DOHH2 (cell line): ENCODE data around the gene CACNA1E.

Source experiments
- H3F3A ChIP-seq: fragments of 200-600 bp; sonication (generic), shearing (Covaris generic); 2 replicates; pipeline ENCODE4 v1.6.0; 2016; ENCODE audit warnings: antibody characterized with exemption, mild to moderate bottlenecking; ENCODE audit not compliant: control insufficient read depth, insufficient read depth
- H3K27ac ChIP-seq: fragments of 200-600 bp; sonication (generic); 2 replicates; pipeline ENCODE4 v1.5.1; 2014; ENCODE audit warnings: low read depth, mild to moderate bottlenecking, low read length, moderate library complexity
- H3K27me3 ChIP-seq: fragments of 200-600 bp; sonication (generic); 2 replicates; pipeline ENCODE4 v1.6.1; 2014; ENCODE audit warnings: mild to moderate bottlenecking, low read length, mixed read lengths; ENCODE audit not compliant: control insufficient read depth
- H3K36me3 ChIP-seq: fragments of 200-600 bp; sonication (generic); 2 replicates; pipeline ENCODE4 v1.6.1; 2014; ENCODE audit warnings: mild to moderate bottlenecking, low read length, moderate library complexity, mixed read lengths; ENCODE audit not compliant: control insufficient read depth
- H3K4me1 ChIP-seq: fragments of 200-600 bp; sonication (generic); 2 replicates; pipeline ENCODE4 v1.6.1; 2014; ENCODE audit warnings: mild to moderate bottlenecking, low read length, mixed read lengths; ENCODE audit not compliant: control insufficient read depth
- H3K4me2 ChIP-seq: fragments of 200-600 bp; sonication (generic); 2 replicates; pipeline ENCODE4 v1.6.0; 2014; ENCODE audit warnings: mild to moderate bottlenecking, low read length, moderate library complexity
- H3K4me3 ChIP-seq: fragments of 200-600 bp; sonication (generic); 2 replicates; pipeline ENCODE4 v1.5.1; 2014; ENCODE audit warnings: mild to moderate bottlenecking, low read length, mixed read lengths
- H3K79me2 ChIP-seq: fragments of 200-600 bp; sonication (generic); 2 replicates; pipeline ENCODE4 v1.6.1; 2014; ENCODE audit warnings: mild to moderate bottlenecking, low read length, mixed read lengths; ENCODE audit not compliant: control insufficient read depth
- H3K9me2 ChIP-seq: fragments of 200-600 bp; sonication (generic); replicated peaks from 2 replicates; pipeline ENCODE4 v1.6.1; 2014; ENCODE audit warnings: mild to moderate bottlenecking, low read length, mixed read lengths; ENCODE audit not compliant: control insufficient read depth
- H3K9me3 ChIP-seq: fragments of 200-600 bp; sonication (generic); 2 replicates; pipeline ENCODE4 v1.6.1; 2014; ENCODE audit warnings: antibody characterized with exemption, low read length, mixed read lengths; ENCODE audit not compliant: control insufficient read depth, insufficient read depth
- H4K20me1 ChIP-seq: fragments of 200-600 bp; sonication (generic); 2 replicates; pipeline ENCODE4 v1.6.0; 2014; ENCODE audit warnings: low read depth, mild to moderate bottlenecking, antibody characterized with exemption, low read length, moderate library complexity; ENCODE audit not compliant: control insufficient read depth, insufficient read depth
- EZH2phosphoT487 ChIP-seq: fragments of 200-600 bp; sonication (generic); IDR thresholded peaks from 2 replicates; pipeline ENCODE4 v1.6.1; 2017; ENCODE audit warnings: borderline replicate concordance, mild to moderate bottlenecking, antibody characterized with exemption, low read length, moderate library complexity, mixed read lengths
- TF ChIP-seq, protein P1 (sequence below): fragments of 200-600 bp; sonication (generic); IDR thresholded peaks from one replicate; pipeline ENCODE4 v1.5.1; 2014; ENCODE audit warnings: antibody characterized with exemption, mild to moderate bottlenecking, low read depth, low read length; ENCODE audit not compliant: poor library complexity, severe bottlenecking

Gene CACNA1E

DNA sequence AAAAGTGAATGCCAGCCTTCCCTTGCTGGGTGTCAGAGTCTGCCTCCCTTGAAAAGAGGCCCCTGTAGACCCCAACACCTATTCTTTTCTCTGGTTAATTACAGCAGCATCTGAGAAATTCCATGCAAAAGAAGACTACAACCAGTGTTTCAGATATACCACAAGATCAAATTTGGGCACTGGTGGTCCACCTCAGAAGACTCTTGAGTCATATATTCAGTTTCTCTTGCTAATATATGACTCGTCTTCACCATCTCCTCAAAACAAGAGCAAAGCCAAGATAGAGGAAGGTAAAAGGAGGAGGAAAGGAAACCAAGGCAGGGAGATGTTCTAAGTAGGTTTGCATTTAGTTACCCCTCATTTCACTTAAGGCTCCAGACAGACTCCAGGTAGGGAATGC, 318.3 kb downstream of the CACNA1E start:
- Histone ChIP-seq H3K79me2 (no peaks in the 10 kb centered on the region), H4K20me1 (no peaks in the 10 kb centered on the region), H3K27ac (no peak overlapping the region), H3K9me2 (no peaks in the 10 kb centered on the region), H3F3A (no peaks in the 10 kb centered on the region), H3K27me3 (no peaks in the 10 kb centered on the region), H3K4me2 (no peak overlapping the region), H3K4me1 (no peaks in the 10 kb centered on the region), H3K36me3 (no peaks in the 10 kb centered on the region), H3K4me3 (no peak overlapping the region), H3K9me3 (no peaks in the 10 kb centered on the region)
- TF ChIP-seq EZH2phosphoT487, result no peak
- TF ChIP-seq, protein P1, sequence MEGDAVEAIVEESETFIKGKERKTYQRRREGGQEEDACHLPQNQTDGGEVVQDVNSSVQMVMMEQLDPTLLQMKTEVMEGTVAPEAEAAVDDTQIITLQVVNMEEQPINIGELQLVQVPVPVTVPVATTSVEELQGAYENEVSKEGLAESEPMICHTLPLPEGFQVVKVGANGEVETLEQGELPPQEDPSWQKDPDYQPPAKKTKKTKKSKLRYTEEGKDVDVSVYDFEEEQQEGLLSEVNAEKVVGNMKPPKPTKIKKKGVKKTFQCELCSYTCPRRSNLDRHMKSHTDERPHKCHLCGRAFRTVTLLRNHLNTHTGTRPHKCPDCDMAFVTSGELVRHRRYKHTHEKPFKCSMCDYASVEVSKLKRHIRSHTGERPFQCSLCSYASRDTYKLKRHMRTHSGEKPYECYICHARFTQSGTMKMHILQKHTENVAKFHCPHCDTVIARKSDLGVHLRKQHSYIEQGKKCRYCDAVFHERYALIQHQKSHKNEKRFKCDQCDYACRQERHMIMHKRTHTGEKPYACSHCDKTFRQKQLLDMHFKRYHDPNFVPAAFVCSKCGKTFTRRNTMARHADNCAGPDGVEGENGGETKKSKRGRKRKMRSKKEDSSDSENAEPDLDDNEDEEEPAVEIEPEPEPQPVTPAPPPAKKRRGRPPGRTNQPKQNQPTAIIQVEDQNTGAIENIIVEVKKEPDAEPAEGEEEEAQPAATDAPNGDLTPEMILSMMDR, result no peak

DNA sequence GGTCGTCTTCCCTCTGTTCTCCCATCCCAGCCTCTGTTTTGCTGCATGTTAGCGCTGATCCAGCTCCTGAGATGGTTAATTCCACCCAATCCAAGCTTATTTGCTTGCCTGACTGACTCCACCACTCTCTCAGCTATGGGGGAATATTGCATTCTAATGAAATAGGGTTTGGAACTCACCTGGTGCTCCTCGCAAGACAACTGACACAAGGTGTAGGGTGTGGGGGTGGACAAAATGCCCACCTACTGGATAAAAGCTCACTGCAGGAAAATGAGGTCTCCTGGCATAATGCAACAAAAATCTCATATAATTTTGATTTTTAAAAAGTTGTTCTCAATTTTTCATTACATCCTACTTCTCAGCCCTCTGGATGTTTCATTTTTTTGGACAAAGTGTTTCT, 319.1 kb downstream of the CACNA1E start:
- H3K9me3 ChIP-seq, result no peaks in the 10 kb centered on the region
- no peaks in the 10 kb centered on the region for H3K9me2 ChIP-seq
- no peaks in the 10 kb centered on the region for H3K36me3 ChIP-seq
- TF ChIP-seq, protein P1, result no peak
- TF ChIP-seq EZH2phosphoT487, result no peak
- H3K4me3 ChIP-seq, result no peak overlapping the region
- no peaks in the 10 kb centered on the region for H3K27me3 ChIP-seq
- no peaks in the 10 kb centered on the region for H4K20me1 ChIP-seq
- H3K4me2 ChIP-seq, result no peak overlapping the region
- no peaks in the 10 kb centered on the region for H3K79me2 ChIP-seq
- no peak overlapping the region for H3K27ac ChIP-seq
- H3K4me1 ChIP-seq, result no peaks in the 10 kb centered on the region
- no peaks in the 10 kb centered on the region for H3F3A ChIP-seq

DNA sequence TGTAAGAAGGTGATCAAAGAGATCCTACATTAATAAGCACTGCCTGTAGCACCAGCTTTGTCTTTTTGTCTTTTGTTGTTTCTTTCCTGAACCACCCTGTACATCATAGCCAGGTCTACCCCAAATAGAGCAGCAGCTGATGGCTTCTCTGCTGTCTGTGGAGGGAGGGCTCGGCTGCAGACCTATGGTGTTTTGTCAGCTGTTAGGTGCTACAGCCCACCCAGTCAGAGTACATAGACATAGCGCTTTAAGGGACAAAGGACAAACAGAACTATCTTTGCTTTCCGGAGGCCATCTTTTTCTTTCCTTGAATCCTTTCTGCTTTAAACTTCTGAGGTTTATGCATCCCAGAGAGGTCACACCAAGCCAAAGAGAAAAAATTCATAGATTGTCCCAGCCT, 320.1 kb downstream of the CACNA1E start:
- no peaks in the 10 kb centered on the region for H3K9me3 ChIP-seq
- no peaks in the 10 kb centered on the region for H3K36me3 ChIP-seq
- H4K20me1 ChIP-seq, result no peaks in the 10 kb centered on the region
- no peak overlapping the region for H3K27ac ChIP-seq
- no peak overlapping the region for H3K4me3 ChIP-seq
- H3K79me2 ChIP-seq, result no peaks in the 10 kb centered on the region
- H3K9me2 ChIP-seq, result no peaks in the 10 kb centered on the region
- no peak overlapping the region for H3K4me2 ChIP-seq
- H3K27me3 ChIP-seq, result no peaks in the 10 kb centered on the region
- no peaks in the 10 kb centered on the region for H3F3A ChIP-seq
- TF ChIP-seq EZH2phosphoT487, result no peak
- TF ChIP-seq, protein P1, result no peak
- no peaks in the 10 kb centered on the region for H3K4me1 ChIP-seq

DNA sequence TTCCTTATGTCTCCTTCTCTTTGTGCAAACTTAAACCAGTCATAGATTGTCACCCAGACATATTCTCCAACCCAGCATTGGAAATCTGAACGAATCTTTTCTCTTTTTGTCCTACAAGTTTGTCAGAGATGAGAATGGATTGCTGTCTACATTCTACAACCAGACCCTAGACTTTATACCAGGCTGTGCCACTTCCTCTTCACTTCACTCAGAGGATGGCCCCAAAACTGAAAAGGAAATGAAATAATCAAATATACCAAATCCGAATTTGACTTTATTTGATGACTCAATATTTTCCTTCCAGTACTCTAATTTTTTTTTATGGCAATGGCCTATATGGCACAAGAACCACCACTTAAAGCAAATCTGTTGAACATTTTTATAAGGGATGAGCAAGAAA, 321.7 kb downstream of the CACNA1E start:
- H3K27ac ChIP-seq, result no peak overlapping the region
- H4K20me1 ChIP-seq, result no peaks in the 10 kb centered on the region
- H3K9me2 ChIP-seq, result no peaks in the 10 kb centered on the region
- H3K4me1 ChIP-seq, result no peaks in the 10 kb centered on the region
- TF ChIP-seq, protein P1, result no peak
- TF ChIP-seq EZH2phosphoT487, result no peak
- no peak overlapping the region for H3K4me2 ChIP-seq
- no peaks in the 10 kb centered on the region for H3K9me3 ChIP-seq
- H3K27me3 ChIP-seq, result no peaks in the 10 kb centered on the region
- no peaks in the 10 kb centered on the region for H3F3A ChIP-seq
- no peaks in the 10 kb centered on the region for H3K36me3 ChIP-seq
- no peaks in the 10 kb centered on the region for H3K79me2 ChIP-seq
- no peak overlapping the region for H3K4me3 ChIP-seq
